HepG2 (cell line): ENCODE data around the gene GPR4. TPM values are rescaled to one million over a fixed set of nuclear protein-coding genes. Genes with fewer than 3 reads are reported as not detected.

Experiments
- ARNT ChIP-seq: fragments of 450-650 bp; IDR thresholded peaks from 2 replicates; pipeline ENCODE4 v1.6.1; 2017
- ARNTL ChIP-seq: sonication (generic); formaldehyde crosslinking; IDR thresholded peaks from 2 replicates; pipeline ENCODE4 v1.4.0; 2020; ENCODE audit warnings: mild to moderate bottlenecking, missing genetic modification reagents
- DNMT1 ChIP-seq: sonication (generic); formaldehyde crosslinking; IDR thresholded peaks from 2 replicates; pipeline ENCODE4 v1.5.1; 2020; ENCODE audit warnings: mild to moderate bottlenecking, missing genetic modification reagents
- FOXC1 ChIP-seq: sonication (generic); formaldehyde crosslinking; IDR thresholded peaks from 2 replicates; pipeline ENCODE4 v1.8.0; 2022; ENCODE audit warnings: mild to moderate bottlenecking, missing genetic modification reagents, borderline replicate concordance
- GPBP1L1 ChIP-seq: sonication (generic); formaldehyde crosslinking; IDR thresholded peaks from 2 replicates; pipeline ENCODE4 v1.5.0; 2020; ENCODE audit warnings: mild to moderate bottlenecking, missing genetic modification reagents
- NCOA2 ChIP-seq: sonication (generic); formaldehyde crosslinking; IDR thresholded peaks from 2 replicates; pipeline ENCODE4 v1.8.0; 2022; ENCODE audit warnings: inconsistent platforms
- NCOA5 ChIP-seq: sonication (generic); formaldehyde crosslinking; IDR thresholded peaks from 2 replicates; pipeline ENCODE4 v1.4.0; 2020; ENCODE audit warnings: missing genetic modification reagents
- RBM22 ChIP-seq: fragments of 200-400 bp; formaldehyde crosslinking; optimal IDR thresholded peaks from 2 replicates; pipeline ENCODE3; 2017; ENCODE audit warnings: mild to moderate bottlenecking, low read length, moderate library complexity
- RFX5 ChIP-seq: IDR thresholded peaks from 2 replicates; pipeline ENCODE4 v1.6.1; 2011; ENCODE audit warnings: low read depth, low read length, improper control_type of control experiment
- SUZ12 ChIP-seq: fragments of 150-350 bp; IDR thresholded peaks from 2 replicates; pipeline ENCODE4 v1.6.1; 2014; ENCODE audit warnings: low read depth, low read length
- TFDP1 ChIP-seq: IDR thresholded peaks from 2 replicates; pipeline ENCODE4 v1.6.1; 2016; ENCODE audit warnings: missing compliant biosample characterization, missing genetic modification reagents, borderline replicate concordance
- ZNF230 ChIP-seq: sonication (generic); formaldehyde crosslinking; IDR thresholded peaks from 2 replicates; pipeline ENCODE4 v1.4.0; 2020; ENCODE audit warnings: mild to moderate bottlenecking, missing genetic modification reagents
- ZNF33B ChIP-seq: sonication (generic); formaldehyde crosslinking; IDR thresholded peaks from 2 replicates; pipeline ENCODE4 v1.5.1; 2020; ENCODE audit warnings: mild to moderate bottlenecking, missing genetic modification reagents
- ZNF432 ChIP-seq: sonication (generic); formaldehyde crosslinking; IDR thresholded peaks from 2 replicates; pipeline ENCODE4 v1.5.0; 2020; ENCODE audit warnings: missing genetic modification reagents, mild to moderate bottlenecking, borderline replicate concordance
- ZNF44 ChIP-seq: sonication (generic); formaldehyde crosslinking; IDR thresholded peaks from 2 replicates; pipeline ENCODE4 v1.5.1; 2020; ENCODE audit warnings: mild to moderate bottlenecking, missing genetic modification reagents
- ZNF484 ChIP-seq: sonication (generic); formaldehyde crosslinking; IDR thresholded peaks from 2 replicates; pipeline ENCODE4 v1.5.1; 2020; ENCODE audit warnings: mild to moderate bottlenecking, low read depth, missing genetic modification reagents, borderline replicate concordance
- ZNF709 ChIP-seq: sonication (generic); formaldehyde crosslinking; IDR thresholded peaks from 2 replicates; pipeline ENCODE4 v1.5.0; 2020; ENCODE audit warnings: mild to moderate bottlenecking, missing genetic modification reagents
- ZNF768 ChIP-seq: sonication (generic); formaldehyde crosslinking; IDR thresholded peaks from 2 replicates; pipeline ENCODE4 v1.4.0; 2020; ENCODE audit warnings: missing genetic modification reagents
- ZZZ3 ChIP-seq: sonication (generic); formaldehyde crosslinking; IDR thresholded peaks from 2 replicates; pipeline ENCODE4 v1.4.0; 2020; ENCODE audit warnings: missing genetic modification reagents, mild to moderate bottlenecking, borderline replicate concordance
- polyA plus RNA-seq, 8 experiments: library from polyadenylated mRNA; depleted of rRNA in 3 of 8; stranded (reverse) in 7 of 8; unstranded in 1 of 8; fragments of >200 nt; fragmentation: Illumina TruSeq in 4 of 8; extraction: Trizol in 4 of 8; gene quantifications; 2 replicates each; pipeline versions ENCODE4 v1.2.1 to v1.2.3, GENCODE V29; 2011 to 2016; ENCODE audit warnings: low read depth in 4 of 8, missing spikeins in 1 of 8, mixed read lengths in 1 of 8; ENCODE audit not compliant: insufficient read depth in 1 of 8
- total RNA-seq, 5 experiments: library from RNA; depleted of rRNA; stranded (reverse); fragments of >200 nt; fragmentation: Illumina TruSeq; extraction: Trizol; gene quantifications; 2 replicates each; pipeline ENCODE4 v1.2.3, GENCODE V29; 2016; ENCODE audit warnings: low read depth in 1 of 5
- TF ChIP-seq, protein P1 (sequence below): fragments of 450-650 bp; IDR thresholded peaks from 2 replicates; pipeline ENCODE4 v1.6.1; 2017; ENCODE audit warnings: mild to moderate bottlenecking
- TF ChIP-seq, protein P2 (sequence below): IDR thresholded peaks from 2 replicates; pipeline ENCODE4 v1.6.1; 2016
- TF ChIP-seq, protein P3 (sequence below): sonication (generic); formaldehyde crosslinking; conservative IDR thresholded peaks from 2 replicates; pipeline ENCODE4 v1.4.0; 2020; ENCODE audit warnings: missing genetic modification reagents

GPR4 gene
- total and polyA plus RNA-seq, 2 of the 13 experiments (the other 11 are each of a cell fraction or from before 2014, with no cell fraction given): 0.15 TPM; not detected in 1

- TF ChIP-seq, protein P1, sequence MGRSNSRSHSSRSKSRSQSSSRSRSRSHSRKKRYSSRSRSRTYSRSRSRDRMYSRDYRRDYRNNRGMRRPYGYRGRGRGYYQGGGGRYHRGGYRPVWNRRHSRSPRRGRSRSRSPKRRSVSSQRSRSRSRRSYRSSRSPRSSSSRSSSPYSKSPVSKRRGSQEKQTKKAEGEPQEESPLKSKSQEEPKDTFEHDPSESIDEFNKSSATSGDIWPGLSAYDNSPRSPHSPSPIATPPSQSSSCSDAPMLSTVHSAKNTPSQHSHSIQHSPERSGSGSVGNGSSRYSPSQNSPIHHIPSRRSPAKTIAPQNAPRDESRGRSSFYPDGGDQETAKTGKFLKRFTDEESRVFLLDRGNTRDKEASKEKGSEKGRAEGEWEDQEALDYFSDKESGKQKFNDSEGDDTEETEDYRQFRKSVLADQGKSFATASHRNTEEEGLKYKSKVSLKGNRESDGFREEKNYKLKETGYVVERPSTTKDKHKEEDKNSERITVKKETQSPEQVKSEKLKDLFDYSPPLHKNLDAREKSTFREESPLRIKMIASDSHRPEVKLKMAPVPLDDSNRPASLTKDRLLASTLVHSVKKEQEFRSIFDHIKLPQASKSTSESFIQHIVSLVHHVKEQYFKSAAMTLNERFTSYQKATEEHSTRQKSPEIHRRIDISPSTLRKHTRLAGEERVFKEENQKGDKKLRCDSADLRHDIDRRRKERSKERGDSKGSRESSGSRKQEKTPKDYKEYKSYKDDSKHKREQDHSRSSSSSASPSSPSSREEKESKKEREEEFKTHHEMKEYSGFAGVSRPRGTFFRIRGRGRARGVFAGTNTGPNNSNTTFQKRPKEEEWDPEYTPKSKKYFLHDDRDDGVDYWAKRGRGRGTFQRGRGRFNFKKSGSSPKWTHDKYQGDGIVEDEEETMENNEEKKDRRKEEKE: no peak
- TF ChIP-seq ZZZ3 (CRISPR knock-in tag): no peak
- TF ChIP-seq ZNF230 (CRISPR knock-in tag): peak; percentile 81; the same call in 1 of the 2 replicates
- 0 out of 2 replicates have a peak, but pooled peaks have one; percentile 54 for TF ChIP-seq DNMT1 (CRISPR knock-in tag)
- TF ChIP-seq ZNF709 (CRISPR knock-in tag): peak; percentile 77
- peak; percentile 98 for TF ChIP-seq TFDP1
- no peak for TF ChIP-seq ZNF432
- TF ChIP-seq SUZ12: no peak
- TF ChIP-seq, protein P2, sequence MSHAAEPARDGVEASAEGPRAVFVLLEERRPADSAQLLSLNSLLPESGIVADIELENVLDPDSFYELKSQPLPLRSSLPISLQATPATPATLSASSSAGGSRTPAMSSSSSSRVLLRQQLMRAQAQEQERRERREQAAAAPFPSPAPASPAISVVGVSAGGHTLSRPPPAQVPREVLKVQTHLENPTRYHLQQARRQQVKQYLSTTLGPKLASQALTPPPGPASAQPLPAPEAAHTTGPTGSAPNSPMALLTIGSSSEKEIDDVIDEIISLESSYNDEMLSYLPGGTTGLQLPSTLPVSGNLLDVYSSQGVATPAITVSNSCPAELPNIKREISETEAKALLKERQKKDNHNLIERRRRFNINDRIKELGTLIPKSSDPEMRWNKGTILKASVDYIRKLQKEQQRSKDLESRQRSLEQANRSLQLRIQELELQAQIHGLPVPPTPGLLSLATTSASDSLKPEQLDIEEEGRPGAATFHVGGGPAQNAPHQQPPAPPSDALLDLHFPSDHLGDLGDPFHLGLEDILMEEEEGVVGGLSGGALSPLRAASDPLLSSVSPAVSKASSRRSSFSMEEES (CRISPR knock-in tag): peak; percentile 97
- TF ChIP-seq ZNF44: peak; percentile 88; the same call in 1 of the 2 replicates
- TF ChIP-seq ARNTL (CRISPR knock-in tag): 0 out of 2 replicates have a peak, but pooled peaks have one; percentile 35
- no peak for TF ChIP-seq GPBP1L1 (CRISPR knock-in tag)
- TF ChIP-seq ZNF768 (CRISPR knock-in tag): peak; percentile 73; the same call in 1 of the 2 replicates
- no peak for TF ChIP-seq ZNF484 (CRISPR knock-in tag)
- no peak for TF ChIP-seq RFX5
- TF ChIP-seq NCOA5 (CRISPR knock-in tag): no peak
- peak; percentile 56; the same call in 1 of the 2 replicates for TF ChIP-seq NCOA2
- peak; percentile 87 for TF ChIP-seq FOXC1 (CRISPR knock-in tag)
- peak; percentile 73; the same call in 1 of the 2 replicates for TF ChIP-seq ZNF33B (CRISPR knock-in tag)
- no peak for TF ChIP-seq ARNT
- TF ChIP-seq RBM22: no peak
- TF ChIP-seq, protein P3, sequence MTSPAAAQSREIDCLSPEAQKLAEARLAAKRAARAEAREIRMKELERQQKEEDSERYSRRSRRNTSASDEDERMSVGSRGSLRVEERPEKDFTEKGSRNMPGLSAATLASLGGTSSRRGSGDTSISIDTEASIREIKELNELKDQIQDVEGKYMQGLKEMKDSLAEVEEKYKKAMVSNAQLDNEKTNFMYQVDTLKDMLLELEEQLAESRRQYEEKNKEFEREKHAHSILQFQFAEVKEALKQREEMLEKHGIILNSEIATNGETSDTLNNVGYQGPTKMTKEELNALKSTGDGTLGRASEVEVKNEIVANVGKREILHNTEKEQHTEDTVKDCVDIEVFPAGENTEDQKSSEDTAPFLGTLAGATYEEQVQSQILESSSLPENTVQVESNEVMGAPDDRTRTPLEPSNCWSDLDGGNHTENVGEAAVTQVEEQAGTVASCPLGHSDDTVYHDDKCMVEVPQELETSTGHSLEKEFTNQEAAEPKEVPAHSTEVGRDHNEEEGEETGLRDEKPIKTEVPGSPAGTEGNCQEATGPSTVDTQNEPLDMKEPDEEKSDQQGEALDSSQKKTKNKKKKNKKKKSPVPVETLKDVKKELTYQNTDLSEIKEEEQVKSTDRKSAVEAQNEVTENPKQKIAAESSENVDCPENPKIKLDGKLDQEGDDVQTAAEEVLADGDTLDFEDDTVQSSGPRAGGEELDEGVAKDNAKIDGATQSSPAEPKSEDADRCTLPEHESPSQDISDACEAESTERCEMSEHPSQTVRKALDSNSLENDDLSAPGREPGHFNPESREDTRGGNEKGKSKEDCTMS (CRISPR knock-in tag): no peak
These were observed 10.9 kb downstream of the GPR4 start (continued) for GRCh38 chr19:45591004-45591637.
